MV-4-11 (cell line): ENCODE data around the gene DOK1.

Experiments
- DNase-seq: peaks from one replicate; lab custom pipeline; 2025; lab: John Stamatoyannopoulos, UW

The DOK1 gene

GRCh38 chr2:74569686-74570085, 15.2 kb downstream of the DOK1 start:
- DNase-seq: no peak

GRCh38 chr2:74571058-74571457, 16.5 kb downstream of the DOK1 start:
- DNase-seq: peak; percentile 32

- DNase-seq: no peak
These were observed 17.8 kb downstream of the DOK1 start for GRCh38 chr2:74572178-74572925.

- DNase-seq: peak; percentile 92
These were observed 19.4 kb downstream of the DOK1 start for GRCh38 chr2:74573747-74574562.

- no peak for DNase-seq
These were observed 20.8 kb downstream of the DOK1 start for GRCh38 chr2:74575320-74575719.

GRCh38 chr2:74576211-74576862, 21.8 kb downstream of the DOK1 start:
- no peak for DNase-seq

- peak; percentile 93 for DNase-seq
These were observed 22.3 kb downstream of the DOK1 start for GRCh38 chr2:74576863-74577229.

GRCh38 chr2:74577448-74577847, 22.9 kb downstream of the DOK1 start:
- DNase-seq: peak; percentile 88

GRCh38 chr2:74578408-74578807, 23.9 kb downstream of the DOK1 start:
- no peak for DNase-seq

GRCh38 chr2:74581463-74581862, 26.9 kb downstream of the DOK1 start:
- no peak for DNase-seq

- DNase-seq: no peak
These were observed 27.7 kb downstream of the DOK1 start for GRCh38 chr2:74582184-74582583.

GRCh38 chr2:74583504-74583903, 29.0 kb downstream of the DOK1 start:
- no peak for DNase-seq

GRCh38 chr2:74584088-74584645, 29.6 kb downstream of the DOK1 start:
- no peak for DNase-seq

GRCh38 chr2:74585406-74586185, 31.1 kb downstream of the DOK1 start:
- DNase-seq: peak; percentile 31

GRCh38 chr2:74587664-74588277, 33.3 kb downstream of the DOK1 start:
- DNase-seq: peak; percentile 70

- DNase-seq: no peak
These were observed 34.1 kb downstream of the DOK1 start for GRCh38 chr2:74588664-74589063.

GRCh38 chr2:74593826-74594772, 39.6 kb downstream of the DOK1 start:
- no peak for DNase-seq

- no peak for DNase-seq
These were observed 42.1 kb downstream of the DOK1 start for GRCh38 chr2:74596584-74596983.

- no peak for DNase-seq
These were observed 42.9 kb downstream of the DOK1 start for GRCh38 chr2:74597410-74597809.

- no peak for DNase-seq
These were observed 45.2 kb downstream of the DOK1 start for GRCh38 chr2:74599676-74600075.
